DMS53 (cell line): Measurements from ENCODE around the gene MYO5A.
"Not testable (repeated sequence)": the region's sequence is repeated elsewhere in the genome, so short reads cannot be mapped to it uniquely, and the experiment has no call there.

Source experiments
- DNase-seq: peaks from one replicate; lab custom pipeline; 2025; lab: John Stamatoyannopoulos, UW

The MYO5A gene

DNA sequence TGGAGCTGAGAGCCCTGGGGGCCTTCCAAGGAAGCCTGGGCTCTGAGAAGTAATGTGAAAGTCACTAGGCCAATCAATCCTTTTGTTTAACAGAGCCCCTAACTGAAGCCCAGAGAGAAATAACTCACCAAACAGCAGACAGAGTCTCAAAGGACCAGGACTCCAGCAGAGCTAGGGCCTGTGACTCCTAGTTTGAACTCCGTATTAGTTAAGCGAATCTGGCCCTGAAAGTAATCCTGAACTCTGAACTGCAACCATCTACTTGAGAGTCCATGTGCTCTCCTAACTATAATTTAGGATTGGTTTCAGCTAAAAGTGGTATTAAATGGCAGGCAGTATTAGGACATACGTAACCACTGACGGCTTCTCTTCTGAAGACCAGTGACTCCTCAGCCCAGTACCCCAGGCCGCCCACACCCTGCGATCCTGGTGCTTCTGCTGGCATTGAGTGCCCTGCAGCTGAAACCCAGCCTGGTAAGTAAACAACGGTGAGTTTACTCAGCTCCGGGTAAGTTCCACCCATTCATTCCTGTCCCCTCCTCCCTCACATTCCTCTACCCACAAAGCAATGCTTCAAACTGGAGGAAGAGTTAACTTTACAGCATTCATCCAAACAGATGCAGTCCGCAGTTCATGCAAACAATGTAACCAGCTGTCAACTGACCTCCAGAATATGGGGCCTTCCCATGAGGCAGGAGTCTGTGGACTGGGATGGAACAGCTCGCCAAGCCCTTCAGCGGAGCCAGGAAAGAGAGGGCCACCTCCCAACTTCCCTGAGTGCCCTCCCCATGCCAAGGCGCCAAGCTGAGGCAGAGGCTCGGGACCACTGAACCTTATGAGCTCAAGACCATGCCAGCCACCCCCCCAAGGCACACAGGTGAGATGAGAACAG, 240.4 kb downstream of the MYO5A start:
- peak; percentile 89 for DNase-seq

- DNase-seq, result no peak
These were observed 241.6 kb downstream of the MYO5A start for GRCh38 chr15:52287114-52287513.

DNA sequence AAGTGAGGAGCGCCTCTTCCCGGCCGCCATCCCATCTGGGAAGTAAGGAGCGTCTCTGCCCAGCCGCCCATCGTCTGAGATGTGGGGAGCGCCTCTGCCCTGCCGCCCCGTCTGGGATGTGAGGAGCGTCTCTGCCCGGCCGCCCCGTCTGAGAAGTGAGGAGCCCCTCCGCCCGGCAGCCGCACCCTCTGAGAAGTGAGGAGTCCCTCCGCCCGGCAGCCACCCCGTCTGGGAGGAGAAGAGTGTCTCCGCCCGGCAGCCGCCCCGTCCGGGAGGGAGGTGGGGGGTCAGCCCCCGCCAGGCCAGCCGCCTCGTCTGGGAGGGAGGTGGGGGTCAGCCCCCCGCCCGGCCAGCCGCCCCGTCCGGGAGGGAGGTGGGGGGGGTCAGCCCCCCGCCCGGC, 242.7 kb downstream of the MYO5A start:
- not testable (repeated sequence) for DNase-seq

- DNase-seq, result peak; percentile 28
These were observed 244.5 kb downstream of the MYO5A start for GRCh38 chr15:52284164-52284563.

DNA sequence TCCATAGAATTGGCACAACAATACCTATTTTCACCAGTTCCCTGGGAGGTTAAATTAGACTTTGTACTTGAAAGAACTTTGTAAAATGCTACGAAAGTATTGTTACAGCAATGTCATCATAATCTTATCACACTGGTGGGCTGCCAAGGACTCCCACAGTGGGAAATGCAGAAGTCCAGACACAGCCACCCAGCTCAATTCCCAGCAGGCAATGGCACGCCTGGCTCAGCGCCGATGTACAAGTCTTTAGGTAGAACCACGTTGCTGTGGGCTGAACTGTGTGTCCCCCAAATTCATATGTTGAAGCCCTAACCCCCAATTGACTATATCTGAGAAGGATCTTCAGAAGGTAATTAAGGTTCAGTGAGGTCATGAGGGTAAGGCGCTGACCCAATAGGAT, 245.4 kb downstream of the MYO5A start:
- DNase-seq, result no peak

DNA sequence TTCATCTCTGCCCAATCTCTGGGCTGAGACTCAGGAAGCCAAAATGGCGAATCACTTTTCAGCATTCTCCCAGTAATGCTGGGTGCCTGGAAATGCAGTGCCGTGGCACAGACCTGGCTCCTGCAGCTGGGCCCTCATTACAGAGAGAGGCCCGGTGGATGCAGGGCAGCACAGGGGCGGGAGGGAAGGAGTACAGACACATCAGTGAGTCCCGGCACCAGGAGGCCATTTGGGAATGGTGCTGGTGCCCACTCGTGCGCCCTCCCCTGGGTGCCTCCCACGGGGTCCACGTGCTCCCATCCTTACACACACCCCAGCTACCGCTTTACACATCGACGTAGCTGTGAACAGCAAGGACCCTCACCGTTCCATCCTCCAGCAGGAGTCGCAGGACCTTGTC, 246.3 kb downstream of the MYO5A start:
- no peak for DNase-seq

GRCh38 chr15:52281085-52282035, 247.3 kb downstream of the MYO5A start:
- no peak for DNase-seq

- no peak for DNase-seq
These were observed 248.2 kb downstream of the MYO5A start for GRCh38 chr15:52280326-52281084.

- DNase-seq, result no peak
These were observed 249.9 kb downstream of the MYO5A start for GRCh38 chr15:52278636-52279367.

DNA sequence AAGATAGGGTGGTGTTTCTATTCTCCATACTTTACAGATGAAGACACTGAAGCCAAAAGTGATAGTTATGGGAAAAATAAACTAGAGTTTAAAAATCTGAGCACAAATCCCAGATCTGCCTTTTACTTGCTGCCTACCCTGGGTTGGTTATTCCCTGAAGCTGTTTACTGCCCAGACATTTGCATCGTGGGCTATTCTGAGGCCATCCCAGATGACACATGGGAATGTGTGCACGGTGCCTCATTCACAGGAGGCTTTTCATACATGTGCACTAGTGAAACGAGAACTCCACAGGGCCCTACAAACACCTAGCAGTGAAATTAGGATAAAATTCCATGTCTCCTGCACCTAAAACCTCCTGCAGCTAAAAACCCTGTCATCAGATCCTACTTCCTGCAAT, 250.5 kb downstream of the MYO5A start:
- DNase-seq, result no peak

- DNase-seq, result no peak
These were observed 251.1 kb downstream of the MYO5A start for GRCh38 chr15:52277575-52277974.

GRCh38 chr15:52276256-52276770, 252.4 kb downstream of the MYO5A start:
- DNase-seq, result no peak

DNA sequence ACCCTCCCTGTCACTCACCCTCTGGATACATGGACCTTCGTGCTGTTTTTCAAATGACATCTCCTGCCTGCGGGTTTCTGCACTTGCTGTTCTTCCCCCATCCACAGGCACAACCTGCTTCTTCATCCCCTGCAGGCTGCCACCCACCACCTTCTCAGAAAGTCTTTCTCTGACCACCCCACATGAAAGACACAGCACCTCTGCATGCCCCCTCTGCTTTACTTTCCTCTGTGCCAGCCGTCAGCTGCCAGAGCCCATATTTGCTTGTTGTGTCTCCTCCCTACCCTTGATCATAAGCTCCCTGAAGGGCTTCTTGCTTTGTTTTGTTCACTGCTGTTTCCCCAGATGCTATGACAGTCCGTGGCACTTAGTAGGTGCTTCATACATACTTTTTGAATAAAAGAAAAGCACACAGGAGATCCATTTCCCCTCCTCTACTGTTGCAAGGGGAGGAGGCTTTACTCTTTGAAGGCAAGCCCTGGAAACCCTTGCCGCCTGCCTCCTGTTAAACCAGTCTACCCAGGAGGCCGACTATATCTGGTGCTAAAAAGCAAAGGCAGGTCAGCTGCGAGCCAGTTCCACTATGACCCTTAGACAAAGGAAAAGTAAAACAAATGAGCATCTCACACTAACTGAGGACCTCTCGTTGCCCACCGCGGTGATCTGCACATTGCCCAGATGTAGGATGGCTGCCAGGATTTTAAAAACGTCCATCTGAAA, 265.0 kb downstream of the MYO5A start:
- DNase-seq, result no peak

DNA sequence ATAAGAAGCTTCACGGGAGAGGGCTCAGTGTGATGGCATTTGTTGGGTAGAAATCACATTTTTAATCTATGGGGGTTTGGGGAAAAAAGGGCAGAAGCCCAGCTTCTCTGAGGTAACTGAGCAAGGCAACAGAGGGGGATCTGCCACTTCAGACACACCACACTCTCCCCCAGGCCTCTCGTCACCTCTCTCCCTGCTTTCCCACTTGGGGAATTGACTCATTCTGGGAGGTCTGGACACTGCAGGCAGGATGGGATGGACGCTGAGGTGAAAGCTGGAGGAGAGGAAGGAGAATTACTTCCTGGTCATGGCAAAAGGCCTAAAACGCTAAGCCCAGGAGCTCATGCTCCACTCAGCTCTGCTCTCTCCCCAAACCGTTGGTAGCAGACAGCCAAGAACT, 266.3 kb downstream of the MYO5A start:
- DNase-seq, result no peak

DNA sequence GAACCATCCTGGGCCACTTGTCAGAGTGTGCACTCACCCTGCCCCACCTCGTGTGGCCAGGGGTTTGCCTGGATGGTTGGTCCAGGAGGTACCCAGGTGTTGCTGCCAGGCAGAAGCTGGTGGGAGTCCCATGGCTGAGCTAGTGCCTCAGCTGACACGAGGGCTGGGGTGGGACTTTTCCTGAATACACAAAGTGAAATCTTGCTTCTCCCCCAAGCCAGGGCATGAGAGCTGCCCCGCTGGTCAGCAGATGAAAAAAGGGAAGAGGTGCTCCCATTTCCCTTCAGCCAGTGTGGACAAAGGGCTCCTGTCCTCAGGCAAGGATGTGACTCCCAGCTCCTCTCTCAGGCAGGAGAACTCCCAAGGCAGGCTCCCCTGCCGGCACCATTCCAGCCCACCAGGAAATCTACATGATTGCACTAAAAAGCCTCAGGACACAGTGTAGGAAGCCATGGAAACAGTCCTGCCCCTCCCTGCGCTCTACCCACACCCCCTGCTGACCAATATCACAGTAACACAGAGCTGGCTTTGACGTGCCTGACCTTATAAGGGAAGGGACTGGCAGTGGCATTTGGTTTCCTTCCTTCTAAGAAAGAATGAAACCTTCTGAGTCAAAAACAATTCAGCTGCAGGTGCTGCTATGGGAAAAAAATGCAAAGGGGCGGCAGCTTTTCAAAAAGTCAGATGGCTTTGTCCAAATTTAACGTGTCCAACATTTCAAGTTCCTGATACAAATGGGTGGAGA, 267.0 kb downstream of the MYO5A start:
- no peak for DNase-seq

GRCh38 chr15:52261026-52261425, 267.7 kb downstream of the MYO5A start:
- no peak for DNase-seq

DNA sequence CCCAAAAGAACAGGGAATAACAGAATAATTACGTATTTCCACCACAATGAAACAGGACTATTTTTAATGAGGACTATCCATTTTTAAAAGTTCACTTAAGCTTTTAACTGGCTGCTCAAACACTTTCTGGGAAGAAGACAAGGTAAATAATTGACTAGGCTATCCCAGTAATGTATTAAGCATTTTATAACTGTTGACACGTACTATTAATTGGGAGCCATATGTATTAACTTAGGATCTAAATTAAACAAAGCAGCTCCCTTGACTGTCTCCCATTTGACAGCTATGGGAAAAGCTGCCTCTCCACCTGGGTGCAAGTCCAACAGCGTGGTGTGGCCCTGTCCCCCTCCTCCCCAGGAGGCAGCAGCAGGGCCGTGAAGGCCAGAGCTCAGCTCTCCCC, 269.2 kb downstream of the MYO5A start:
- no peak for DNase-seq

DNA sequence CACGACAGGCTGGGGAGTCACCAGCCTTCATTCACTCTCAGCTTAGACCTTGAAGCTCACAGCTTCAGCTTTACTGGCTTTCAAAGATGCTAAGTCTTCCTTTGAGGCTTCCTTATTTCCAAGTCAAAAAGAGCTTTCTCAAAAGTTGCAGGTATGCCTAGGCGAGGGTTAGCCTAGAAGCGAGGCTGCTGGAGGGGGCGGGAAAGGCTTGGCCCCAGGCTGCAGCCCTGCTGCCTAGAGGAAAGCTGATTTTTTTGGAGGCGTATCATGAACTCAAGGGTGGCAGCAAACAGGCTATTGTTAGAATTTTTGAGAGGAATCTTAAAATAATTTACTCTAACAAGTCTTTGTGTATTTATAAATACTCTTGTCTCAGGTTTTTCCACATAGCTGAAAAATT, 270.2 kb downstream of the MYO5A start:
- no peak for DNase-seq

GRCh38 chr15:52257734-52258062, 271.0 kb downstream of the MYO5A start:
- DNase-seq, result no peak
